Inferior parietal cortex (tissue), 1 donor: ENCODE data around the gene DNAH5.

Experiments used
- DNase-seq: peaks from one replicate; pipeline ENCODE4 v3.0.0-alpha.2; 2016; ENCODE audit errors: extremely low spot score

The DNAH5 gene

DNA sequence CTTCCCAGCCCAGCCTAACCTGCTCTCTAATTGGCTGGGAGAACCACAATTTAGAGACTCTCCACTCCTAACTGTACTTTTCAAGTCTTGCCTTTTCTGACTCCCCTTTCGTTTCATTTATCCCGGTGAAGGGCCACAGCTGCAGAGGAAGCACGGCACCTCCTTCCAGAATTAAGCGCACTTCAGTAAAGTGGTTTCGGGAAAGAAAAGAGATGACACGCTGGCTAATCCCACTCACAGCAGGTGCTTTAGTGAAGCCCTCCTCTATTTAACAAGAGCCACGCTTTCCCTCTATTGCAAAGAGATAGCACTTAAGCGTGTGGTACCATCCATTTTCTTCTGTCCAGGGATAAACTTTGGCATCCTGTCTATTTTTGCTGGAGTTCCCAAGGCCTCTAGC, 4.8 kb downstream of the DNAH5 start:
- no peak for DNase-seq

DNA sequence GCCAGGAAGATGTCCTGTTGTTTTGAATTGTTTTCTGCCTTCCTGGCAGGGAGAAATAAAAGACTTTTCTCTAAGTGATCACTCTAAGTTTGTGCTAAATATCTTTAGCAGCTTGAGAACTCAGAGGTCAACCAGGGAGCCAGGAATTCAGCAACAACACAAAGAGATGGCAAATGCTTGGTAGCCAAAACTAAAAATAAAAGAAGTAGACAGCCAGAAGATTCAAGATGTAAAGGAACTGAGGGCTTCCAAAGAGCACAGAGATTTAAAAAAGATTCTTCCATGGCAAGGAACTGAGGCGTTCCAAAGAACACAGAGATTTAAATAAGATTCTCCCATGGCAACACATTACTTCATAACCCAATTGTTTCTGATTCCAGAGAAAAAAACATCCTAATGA, 9.6 kb downstream of the DNAH5 start:
- DNase-seq: no peak

DNA sequence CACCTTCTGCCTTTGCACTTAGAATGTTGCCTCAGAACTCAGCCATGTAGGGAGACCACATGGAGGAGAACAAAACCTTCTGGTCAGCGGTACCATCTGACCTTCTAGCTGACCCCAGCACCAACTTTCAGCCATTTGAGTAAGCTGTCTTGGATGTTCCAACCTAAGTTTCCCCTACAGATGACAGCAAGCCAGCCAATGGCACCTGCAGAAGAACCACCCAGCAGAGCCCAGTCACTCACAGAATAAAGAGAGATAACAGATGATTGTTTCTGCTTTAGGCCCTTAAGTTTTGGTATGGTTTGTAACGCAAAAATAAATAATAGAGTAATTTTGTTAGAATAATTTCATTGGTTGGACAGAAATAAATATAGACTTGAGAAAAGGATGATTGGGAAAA, 10.4 kb downstream of the DNAH5 start:
- no peak for DNase-seq

DNA sequence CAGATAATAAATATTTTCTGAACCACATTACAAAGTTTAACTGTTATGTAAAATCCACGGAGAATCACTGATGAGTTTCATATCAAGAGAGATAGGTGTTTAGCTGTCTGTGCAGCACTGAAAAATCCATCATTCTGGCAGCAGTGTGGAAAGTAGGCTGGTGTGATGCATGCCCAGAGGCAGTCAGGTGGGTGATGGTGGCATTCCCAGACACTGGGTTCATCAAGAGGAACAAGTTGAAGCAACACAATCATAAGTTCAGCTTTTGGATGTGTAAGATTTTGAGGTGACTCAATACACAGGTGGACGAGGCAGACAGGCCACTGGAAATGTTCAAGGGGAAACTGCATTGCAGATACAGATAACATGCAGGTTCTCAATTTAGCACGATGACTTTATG, 11.9 kb downstream of the DNAH5 start:
- DNase-seq: no peak

DNA sequence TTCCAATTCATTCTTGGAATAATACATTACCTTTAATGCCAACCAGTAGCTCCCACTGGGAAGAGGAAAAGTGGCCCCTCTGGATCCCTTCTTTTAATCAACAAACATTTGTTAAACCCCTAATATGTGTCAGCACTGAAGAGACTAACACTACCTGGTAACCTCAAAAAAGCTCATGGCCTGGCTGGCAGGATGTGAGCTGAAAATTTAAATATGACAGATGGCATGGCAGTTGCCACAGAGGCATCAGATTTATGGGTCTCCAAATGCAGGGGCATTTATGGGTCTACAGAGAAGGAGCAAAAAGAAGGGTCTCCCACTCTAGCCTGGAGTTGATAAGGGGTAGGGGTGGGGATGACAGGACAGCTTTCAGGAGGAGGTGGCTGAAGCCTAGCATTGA, 12.5 kb downstream of the DNAH5 start:
- no peak for DNase-seq

DNA sequence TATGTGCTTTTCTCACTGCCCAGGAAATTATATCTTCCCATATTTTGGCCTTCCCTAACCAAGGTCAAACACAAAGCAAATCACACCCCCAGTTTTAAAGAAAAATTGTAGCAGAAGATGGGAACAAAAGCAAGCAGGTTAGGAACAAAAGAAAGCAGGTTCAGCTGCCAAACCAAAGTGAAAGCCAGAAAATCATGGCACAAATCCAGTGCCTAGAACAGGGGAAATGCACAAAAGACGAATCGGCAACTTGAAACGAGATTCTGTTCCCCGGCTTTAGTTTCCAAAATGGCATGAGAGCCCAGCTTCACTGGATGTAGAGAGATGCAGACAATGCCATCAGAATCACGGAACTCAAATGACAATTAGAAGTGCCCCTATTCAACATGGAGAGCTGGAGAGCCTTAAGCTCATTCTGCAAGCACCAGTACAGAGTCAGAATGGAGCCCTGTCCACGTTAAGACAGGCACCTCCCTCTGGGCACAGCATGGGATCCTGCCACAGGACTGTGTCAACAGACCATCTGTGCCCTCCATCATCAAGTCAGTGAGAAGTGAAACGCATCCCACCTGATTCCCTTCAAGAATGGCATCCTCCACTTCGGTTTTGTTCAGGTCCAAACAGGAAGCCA, 13.8 kb downstream of the DNAH5 start:
- no peak for DNase-seq

DNA sequence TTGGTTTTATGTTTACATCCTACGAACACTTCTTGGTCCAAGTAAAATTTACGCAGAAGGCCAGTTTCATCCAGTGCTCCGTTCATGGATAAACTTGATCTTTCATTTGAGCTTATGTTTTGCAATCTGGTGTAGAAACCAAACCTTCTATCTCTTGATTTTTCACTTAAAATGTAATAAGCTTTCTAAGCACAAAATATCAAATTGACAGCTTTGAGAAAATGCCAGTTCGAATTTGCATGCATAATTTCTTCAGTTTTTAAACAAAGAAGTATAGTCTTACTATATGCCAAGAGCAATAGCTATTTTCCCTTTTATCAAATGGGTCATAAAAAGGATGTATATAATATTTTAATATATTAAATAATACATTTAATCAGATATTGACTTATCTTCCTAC, 17.8 kb downstream of the DNAH5 start:
- no peak for DNase-seq

DNA sequence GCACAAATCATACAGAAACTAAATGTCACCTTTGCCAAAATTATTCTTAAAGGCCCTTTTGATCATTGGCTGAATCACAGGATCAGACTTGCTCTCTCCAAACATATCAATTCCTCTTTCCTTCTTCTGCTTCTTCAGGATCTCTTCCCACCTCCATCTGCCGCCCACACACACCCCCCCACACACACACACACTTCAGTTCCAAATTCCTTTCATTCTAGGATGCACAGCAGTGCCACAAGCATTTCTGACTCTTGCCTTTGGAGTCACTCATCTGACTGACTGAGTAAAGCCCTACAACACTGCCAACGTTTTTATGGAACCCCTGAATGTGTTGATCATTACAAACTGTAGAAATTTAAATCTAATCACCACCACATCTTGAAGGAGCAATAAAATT, 22.9 kb downstream of the DNAH5 start:
- DNase-seq: no peak

DNA sequence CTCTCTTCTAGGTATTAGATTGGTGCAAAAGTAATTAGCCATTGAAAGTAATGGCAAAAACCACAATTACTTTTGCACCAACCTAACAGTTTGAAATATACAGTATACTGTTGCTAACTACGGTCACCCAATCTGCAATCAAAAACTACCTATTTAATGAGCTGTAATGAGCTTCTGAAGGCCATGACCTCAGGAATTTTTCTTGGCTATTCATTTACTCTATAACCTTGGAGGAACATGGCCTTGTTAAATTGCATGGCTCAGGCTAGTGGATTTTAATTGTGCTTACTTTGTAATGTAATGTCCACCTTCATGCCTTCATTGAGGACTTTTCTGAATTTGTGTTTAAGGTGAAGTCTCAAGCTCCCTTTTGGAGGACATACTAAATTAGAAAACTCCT, 24.7 kb downstream of the DNAH5 start:
- no peak for DNase-seq

DNA sequence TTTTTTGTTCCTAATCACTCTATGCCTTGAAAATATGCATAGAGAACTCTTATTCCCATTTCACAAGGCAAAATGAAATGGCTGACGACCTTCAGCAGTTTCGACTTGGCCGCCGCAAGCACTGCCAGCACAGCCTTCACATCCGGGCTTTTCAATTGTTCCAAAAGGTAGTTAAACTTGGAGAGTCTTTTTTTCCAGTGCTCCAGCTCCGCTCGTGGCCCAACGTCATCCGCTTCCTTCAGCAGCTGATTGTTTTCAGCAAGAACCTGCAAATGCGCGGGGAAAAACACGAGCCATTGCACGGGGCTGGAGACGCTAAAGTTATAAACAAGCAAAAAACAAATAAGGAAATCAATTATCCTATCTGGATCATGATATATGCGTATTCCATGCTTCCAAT, 25.4 kb downstream of the DNAH5 start:
- no peak for DNase-seq

DNA sequence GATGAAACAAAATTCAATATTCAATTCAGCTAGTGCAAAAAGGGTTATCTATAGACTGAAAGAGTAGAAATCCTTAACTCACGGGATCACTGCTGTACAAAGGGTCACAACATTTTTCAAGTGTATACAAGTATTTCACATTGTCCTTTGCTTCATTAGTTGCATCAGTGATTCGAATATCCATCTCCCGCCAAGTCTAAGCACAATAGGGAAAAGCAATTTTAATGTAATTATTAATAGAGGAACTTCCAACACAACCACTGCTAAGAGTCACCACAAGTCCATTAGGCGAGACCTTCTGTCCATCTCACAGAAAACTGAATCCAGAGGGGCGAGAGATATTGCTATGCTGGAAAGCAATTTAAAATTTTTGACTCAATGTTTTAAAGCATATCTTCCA, 27.4 kb downstream of the DNAH5 start:
- no peak for DNase-seq

DNA sequence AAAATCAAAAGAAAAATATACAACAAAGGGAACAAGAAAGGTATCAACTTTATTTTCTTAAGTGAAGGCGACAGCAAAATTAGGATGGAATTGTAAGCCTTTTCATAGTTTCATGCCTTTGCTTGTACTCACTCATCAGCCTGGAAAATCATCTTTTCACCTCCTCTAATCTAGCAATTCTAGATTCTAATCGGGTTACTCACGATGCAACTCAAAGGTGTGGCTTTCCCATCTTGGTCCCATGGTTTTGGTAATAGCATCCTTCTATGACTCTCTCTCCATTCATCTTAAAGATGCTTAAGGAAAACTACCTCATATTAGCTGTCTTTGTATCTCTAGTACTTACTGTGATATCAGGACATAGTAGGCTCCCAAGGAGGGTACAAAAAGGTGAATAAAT, 30.5 kb downstream of the DNAH5 start:
- no peak for DNase-seq

DNA sequence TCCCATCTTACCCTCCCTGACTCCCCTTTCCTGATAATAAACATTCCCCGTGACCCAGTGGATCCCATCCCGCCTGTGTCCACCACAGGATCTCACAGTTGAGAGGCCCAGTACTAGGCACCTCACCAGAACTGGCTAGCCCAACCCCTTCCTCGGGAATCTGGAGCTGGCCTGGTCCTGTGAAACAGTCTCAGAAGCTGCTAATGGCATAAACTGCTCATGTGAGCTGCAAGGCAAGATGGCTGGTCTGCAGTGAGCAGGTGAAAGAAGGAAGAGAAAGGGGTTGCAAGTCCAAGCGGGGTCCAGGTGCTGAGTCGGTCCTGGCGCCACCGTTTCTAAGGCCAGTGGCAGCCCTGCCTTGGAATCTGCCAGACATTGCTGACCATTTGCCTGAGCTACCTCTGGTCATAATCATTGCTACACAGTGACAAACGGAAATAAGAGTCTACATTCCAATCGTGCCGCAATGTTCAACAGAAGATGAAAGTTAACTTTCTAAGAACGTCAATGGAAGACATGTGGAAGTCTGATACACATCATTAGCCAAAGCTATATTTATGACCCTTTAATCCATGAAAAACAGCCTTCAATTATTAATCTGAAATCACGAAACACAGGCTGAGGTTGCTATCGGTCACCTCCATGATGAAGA, 33.7 kb downstream of the DNAH5 start:
- DNase-seq: no peak

DNA sequence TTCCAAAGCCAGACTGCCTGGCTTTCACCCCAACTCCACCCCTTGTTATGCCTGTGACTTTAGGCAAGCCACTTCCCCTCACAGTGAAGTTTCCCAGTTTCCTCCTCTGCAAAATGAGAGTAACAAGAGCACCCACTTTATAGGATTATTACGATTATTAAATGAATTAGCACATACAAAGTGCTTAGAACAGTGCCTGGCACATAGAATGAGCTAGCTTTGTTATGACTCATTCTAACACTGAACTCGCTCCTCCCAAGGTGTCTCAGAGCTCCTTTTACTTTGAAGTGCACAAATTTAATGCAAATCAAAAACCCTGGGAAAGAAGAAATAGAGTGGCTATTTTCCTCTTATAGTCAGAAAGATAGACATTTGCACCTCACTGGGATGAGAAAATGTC, 34.3 kb downstream of the DNAH5 start:
- no peak for DNase-seq

DNA sequence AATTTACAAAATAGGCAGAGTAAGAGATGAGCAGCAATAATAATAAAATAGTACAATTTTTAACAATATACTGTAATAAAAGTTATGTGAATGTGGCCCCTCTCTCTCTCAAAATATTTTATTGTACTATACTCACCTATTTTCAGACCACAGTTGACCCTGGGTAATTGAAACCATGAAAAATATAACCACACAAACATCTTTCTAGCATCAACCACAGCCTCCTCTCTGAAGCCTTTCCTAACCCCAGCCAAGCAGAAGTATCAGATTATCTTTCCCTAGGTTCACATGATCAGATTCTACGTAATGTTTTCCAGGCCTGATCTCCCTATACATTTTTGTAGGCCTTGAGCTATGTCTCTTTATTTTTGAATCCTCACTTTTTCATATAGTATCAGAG, 35.2 kb downstream of the DNAH5 start:
- no peak for DNase-seq

DNA sequence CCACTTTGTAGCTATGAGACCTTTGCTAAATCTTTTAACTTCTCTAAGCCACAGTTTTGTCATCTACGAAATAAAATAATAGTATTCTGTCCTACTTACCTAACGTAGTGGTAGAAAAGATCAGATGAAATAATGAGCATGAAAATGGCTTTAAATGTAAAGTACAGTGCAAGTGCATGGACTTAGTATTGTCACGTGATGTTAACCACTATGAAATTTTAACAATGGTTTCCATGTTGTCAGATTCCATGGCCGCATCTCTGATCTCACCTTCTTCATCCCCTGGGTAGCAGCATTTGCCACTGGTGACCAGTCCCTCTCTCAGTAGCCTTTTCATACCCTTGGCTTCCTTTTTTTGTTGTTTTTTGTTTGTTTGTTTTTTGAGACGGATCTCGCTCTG, 45.9 kb downstream of the DNAH5 start:
- no peak for DNase-seq

DNA sequence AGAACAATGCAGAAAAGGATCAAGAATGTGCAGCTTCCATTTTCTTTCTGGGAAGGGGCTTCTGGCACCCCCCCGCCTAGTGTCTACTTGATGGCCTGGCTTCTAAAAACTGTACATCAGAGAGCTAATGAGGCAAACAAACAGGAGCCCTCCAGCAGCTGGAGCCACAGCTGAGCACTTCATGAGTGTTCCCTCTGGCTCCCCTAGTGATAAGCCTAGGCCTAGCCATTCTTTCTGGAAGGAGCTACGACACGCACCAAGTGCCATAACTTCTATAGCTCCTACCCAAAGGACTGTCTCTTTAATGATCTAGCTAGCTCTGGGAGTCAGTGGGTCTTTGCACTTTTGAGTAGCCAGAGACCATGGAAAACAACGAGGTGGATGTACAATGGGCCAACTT, 66.1 kb downstream of the DNAH5 start:
- no peak for DNase-seq

DNA sequence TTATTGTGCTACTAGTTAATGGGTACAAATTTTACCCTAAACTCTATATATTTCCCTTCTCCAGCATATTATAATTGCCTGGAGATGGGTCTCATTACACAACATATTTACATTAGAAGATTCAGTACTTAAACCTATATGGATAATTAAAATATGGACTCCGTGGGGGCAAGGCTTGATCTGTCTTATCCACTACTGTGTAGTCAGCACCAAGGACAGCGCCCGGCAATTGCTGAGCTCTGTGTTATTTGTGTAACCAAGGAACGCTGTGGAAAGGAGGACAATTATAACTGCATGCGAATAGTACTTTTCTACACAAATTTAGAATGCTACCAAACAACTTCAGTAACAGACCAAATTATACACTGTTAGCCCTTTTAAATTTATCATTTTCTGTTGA, 77.7 kb downstream of the DNAH5 start:
- DNase-seq: no peak

DNA sequence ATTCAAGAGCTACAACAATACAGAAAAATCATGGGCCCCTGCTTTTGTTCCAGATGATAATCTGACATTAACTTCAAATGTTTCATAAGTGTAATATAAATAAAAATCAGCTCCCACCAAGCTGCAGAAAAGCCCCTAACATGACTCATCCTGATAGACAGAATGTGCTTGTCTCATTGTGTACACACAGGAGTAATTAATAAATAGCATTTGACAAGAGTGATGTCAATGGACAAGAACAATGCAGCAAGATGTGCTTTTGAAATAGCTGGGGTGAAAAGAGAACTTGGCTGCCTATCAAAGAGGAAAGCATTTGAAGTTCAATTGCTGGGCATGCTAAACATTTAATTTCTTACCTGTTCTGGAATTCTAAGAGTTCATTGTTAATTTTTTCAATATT, 79.2 kb downstream of the DNAH5 start:
- DNase-seq: no peak

DNA sequence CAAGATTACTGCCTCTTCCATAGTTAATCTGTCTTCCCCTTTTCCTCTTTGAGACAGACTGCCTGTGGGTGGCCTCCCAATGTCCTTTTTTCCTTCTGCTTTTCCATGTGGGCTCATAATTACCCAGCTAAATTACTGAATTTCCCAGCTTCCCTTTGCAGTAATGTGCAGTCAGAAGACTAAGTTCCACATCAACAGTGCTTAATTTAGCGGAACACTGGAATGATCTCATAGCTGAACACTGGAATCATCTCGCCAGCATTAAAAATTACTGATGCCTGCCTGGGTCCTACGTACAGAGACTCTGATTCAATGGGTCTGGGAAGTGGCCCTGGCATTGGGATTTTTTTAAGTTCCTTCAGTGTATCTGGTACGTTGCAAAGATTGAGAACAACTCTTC, 84.3 kb downstream of the DNAH5 start:
- no peak for DNase-seq

DNA sequence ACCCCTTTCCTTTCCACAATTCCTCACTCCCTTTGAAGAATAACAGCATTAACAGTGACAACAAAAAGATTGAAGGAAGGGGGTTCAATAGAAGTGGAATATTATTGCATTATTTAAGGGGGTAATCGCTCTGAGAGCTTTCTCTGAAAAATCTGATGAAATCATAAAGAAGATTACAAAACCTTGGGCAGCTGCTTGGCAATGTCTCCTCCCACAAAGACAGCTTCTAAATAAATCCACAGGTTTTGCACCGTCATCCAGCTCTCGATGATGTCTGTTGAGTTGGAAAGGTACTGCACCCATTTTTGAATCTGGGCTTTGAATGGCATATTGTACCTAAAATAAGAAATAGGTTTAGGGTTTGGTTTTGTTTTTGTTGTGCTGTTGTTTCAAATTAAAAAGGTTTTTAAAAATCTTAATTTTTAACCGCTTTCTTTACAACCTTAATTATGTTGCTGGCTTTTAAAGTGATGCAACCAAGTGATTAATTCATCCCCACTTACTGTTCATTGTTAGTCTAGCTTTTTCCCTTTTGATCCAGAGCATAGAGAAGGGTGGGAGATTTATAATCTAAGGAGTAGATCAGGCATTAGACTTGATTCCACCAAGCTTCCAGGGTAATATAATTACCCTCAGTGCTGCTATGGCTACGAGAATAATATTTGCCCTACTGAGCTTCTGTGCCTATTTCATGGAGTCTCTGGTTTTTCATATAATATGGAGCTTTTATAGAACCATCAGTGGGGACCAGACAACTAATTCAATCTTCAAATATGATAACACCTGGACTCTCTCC, 85.0 kb downstream of the DNAH5 start:
- no peak for DNase-seq

DNA sequence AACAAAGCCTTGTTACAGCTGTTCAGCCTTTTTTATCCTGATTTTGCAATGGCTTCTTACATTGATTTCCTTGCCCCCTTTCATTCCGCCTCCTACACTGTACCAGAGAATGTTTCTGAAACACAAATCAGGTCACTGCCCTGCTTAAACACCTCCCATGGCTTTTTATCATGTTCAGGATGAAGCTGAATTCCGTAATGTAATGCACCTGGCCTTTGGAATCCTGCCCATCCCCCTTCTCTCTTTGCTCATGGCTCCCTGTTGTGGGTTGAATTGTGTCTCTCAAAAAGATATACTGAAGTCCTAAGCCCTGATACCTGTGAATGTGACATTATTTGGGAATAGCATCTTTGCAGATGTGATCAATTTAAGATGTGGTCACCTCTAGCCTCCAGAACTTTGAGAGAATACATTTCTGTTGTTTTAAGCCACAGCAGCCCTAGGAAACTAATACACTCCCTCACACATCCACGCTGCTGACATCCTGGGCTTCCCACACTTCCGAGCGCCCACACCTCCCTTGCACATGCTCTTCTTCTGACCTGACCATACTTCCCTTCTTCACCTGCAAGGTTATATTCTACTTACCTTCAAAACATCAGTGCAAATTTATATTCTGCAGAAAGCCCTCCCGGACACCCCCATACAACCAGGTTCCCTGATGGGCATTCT, 101.2 kb downstream of the DNAH5 start:
- no peak for DNase-seq

DNA sequence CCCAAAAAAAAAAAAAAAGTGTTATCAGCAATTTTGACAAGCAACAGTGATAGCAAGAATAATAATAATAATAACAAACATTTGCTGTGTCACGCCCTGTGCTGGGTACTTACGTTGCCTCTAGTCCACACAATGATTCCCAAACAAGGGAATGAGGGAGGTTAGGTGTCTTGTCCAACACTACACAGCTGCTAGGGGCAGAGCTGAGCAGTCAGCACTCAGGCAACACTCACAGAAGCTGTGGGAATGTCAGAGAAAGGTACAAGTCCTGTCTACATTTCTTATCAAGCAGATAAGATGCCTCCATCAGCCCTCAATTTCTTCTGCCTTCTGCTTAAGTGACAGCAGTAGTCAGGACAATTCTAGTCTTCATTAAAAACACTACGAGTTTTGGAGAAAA, 111.0 kb downstream of the DNAH5 start:
- no peak for DNase-seq
